Keratinocyte (primary cell): Measurements from ENCODE around the gene GPC5.

ENCODE experiments used
- EZH2 ChIP-seq: IDR thresholded peaks from one replicate; pipeline ENCODE4 v1.6.1; 2012; ENCODE audit warnings: inconsistent platforms, mild to moderate bottlenecking, low read length, moderate library complexity
- TF ChIP-seq, protein P1 (sequence below), 3 experiments: IDR thresholded peaks in 1 of 3; conservative IDR thresholded peaks in 1 of 3; optimal IDR thresholded peaks in 1 of 3; 2 replicates in 2 of 3; 3 replicates in 1 of 3; pipeline versions ENCODE3 to v1.5.1; 2011; ENCODE audit warnings: low read length in 3 of 3, mild to moderate bottlenecking in 3 of 3, moderate library complexity in 2 of 3, control low read depth in 1 of 3, inconsistent platforms in 1 of 3; ENCODE audit not compliant: insufficient read depth in 2 of 3; ENCODE audit errors: extremely low read depth in 1 of 3

- TF ChIP-seq, protein P1, sequence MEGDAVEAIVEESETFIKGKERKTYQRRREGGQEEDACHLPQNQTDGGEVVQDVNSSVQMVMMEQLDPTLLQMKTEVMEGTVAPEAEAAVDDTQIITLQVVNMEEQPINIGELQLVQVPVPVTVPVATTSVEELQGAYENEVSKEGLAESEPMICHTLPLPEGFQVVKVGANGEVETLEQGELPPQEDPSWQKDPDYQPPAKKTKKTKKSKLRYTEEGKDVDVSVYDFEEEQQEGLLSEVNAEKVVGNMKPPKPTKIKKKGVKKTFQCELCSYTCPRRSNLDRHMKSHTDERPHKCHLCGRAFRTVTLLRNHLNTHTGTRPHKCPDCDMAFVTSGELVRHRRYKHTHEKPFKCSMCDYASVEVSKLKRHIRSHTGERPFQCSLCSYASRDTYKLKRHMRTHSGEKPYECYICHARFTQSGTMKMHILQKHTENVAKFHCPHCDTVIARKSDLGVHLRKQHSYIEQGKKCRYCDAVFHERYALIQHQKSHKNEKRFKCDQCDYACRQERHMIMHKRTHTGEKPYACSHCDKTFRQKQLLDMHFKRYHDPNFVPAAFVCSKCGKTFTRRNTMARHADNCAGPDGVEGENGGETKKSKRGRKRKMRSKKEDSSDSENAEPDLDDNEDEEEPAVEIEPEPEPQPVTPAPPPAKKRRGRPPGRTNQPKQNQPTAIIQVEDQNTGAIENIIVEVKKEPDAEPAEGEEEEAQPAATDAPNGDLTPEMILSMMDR (optimal IDR thresholded peaks at IDR 0.05 in 1 of 3, IDR thresholded peaks at IDR 0.05 in 1 of 3, conservative IDR thresholded peaks at IDR 0.05 in 1 of 3; ENCODE audit: extremely low read depth in 1 of 3, insufficient read depth in 2 of 3, low read length in 3 of 3): peak; percentile 48 to 57 (median 50)
- TF ChIP-seq EZH2: no peak
Observed at GRCh38 chr13:91406619-91407018, 8.2 kb downstream of the GPC5 start.
